Measurements from ENCODE around the gene ZSWIM9.
A peak's percentile ranks its signal among the peaks of the same experiment; 100 is the strongest.

The ZSWIM9 gene

DNA sequence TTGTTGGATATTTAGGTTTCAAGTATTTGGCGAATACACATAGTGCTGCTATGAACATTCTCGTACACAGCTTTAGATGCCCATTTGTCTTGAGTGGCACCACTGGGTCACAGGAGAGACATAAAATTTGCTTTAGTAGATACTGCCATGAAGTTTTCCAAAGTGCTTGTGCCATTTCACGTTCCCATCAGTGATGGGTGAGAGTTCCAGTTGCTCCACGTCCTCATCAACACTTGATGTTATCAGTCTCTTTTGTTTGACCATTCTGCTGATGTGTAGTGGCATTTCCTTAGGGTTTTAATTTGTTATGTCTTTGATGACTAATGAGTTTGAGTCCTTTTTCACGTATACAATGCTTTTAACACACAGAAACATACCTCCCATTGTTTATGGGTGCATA lies 11.0 kb downstream of the ZSWIM9 start:
- Histone ChIP-seq H3K36me3 (ENCODE audit: insufficient read depth, low read length) (peaks cover 18% of the 10 kb centered on the region), H3K9ac (ENCODE audit: insufficient read length) (no peak overlapping the region), H3K4me3 (no peak overlapping the region), H3K9me3 (ENCODE audit: low read depth, low read length) (peaks cover 6% of the 10 kb centered on the region; the same call in 1 of the 2 replicates), H3K27ac (no peak overlapping the region)
- TF ChIP-seq EZH2 (IDR thresholded peaks at IDR 0.05) (no peak), FOXP2 (optimal IDR thresholded peaks at IDR 0.05; ENCODE audit: control extremely low read depth, extremely low read length, insufficient read depth) (no peak), POLR2AphosphoS5 (IDR thresholded peaks at IDR 0.05; ENCODE audit: borderline replicate concordance, low read depth, low read length) (no peak)
- no peak for DNase-seq (ENCODE audit: low read depth, low spot score)

DNA sequence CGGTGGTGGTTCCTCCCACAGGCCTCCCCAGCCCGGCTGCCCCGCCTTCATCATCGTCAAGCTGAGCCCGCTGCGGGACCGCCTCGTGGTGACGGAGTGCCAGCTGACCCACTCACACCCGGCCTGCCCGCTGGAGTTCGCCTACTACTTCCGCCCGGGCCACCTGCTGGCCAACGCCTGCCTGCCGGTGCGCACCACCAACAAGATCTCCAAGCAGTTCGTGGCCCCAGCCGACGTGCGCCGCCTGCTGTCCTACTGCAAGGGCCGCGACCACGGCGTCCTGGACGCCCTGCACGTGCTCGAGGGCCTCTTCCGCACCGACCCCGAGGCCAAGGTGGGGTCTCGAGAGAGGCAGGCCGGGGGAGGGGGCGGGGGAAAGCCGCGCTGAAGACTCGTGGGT lies 12.0 kb downstream of the ZSWIM9 start:
- DNase-seq (ENCODE audit: low read depth, low spot score) = no peak
- Histone ChIP-seq H3K9ac (ENCODE audit: insufficient read length) (no peak overlapping the region), H3K36me3 (ENCODE audit: insufficient read depth, low read length) (peaks cover 18% of the 10 kb centered on the region), H3K9me3 (ENCODE audit: low read depth, low read length) (peaks cover 6% of the 10 kb centered on the region; the same call in 1 of the 2 replicates), H3K27ac (no peak overlapping the region), H3K4me3 (no peak overlapping the region)
- TF ChIP-seq POLR2AphosphoS5 (IDR thresholded peaks at IDR 0.05; ENCODE audit: borderline replicate concordance, low read depth, low read length) (no peak), FOXP2 (optimal IDR thresholded peaks at IDR 0.05; ENCODE audit: control extremely low read depth, extremely low read length, insufficient read depth) (no peak), EZH2 (IDR thresholded peaks at IDR 0.05) (no peak)

DNA sequence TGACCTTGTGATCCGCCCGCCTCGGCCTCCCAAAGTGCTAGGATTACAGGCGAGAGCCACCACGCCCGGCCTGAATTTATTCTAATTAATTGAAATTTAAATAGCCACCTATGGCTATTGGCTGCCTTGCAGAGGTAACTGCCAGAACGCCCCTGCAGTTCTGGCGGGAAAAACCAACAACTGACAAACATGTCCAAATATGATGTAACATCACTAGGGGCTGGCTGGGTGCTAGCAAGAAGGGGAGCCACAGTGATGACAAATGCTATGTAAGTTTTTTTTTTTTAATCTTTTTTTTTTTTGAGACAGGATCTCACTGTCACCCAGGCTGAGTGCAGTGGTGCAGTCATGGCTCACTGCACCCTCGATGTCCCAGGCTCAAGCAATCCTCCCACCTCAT lies 12.9 kb downstream of the ZSWIM9 start:
- H3K27ac ChIP-seq = no peak overlapping the region
- no peak for DNase-seq (ENCODE audit: low read depth, low spot score)

DNA sequence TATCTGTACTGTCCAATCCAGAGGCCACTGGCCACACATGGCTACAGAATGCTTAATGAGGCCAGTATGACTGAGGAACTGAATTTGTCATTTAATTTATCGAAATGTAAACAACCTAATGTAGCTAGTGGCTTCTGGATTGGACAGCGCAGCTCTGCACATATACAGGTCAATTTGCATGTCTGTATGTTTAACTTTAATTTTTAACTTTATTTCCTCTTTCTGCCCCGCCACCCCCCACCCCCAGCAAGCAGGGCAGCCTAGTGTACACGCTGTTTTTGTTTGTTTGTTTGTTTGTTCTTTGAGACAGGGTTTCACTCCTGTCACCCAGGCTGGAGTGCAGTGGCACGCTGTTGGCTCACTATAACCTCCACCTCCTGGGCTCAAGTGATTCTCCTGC lies 15.5 kb downstream of the ZSWIM9 start:
- H3K36me3 ChIP-seq (ENCODE audit: insufficient read depth, low read length) = peaks cover 21% of the 10 kb centered on the region
- no peak for TF ChIP-seq EZH2 (IDR thresholded peaks at IDR 0.05)
- no peak for TF ChIP-seq FOXP2 (optimal IDR thresholded peaks at IDR 0.05; ENCODE audit: control extremely low read depth, extremely low read length, insufficient read depth)
- no peak for TF ChIP-seq POLR2AphosphoS5 (IDR thresholded peaks at IDR 0.05; ENCODE audit: borderline replicate concordance, low read depth, low read length)
- H3K27ac ChIP-seq = no peak overlapping the region
- H3K9ac ChIP-seq (ENCODE audit: insufficient read length) = no peak overlapping the region
- no peak overlapping the region for H3K4me3 ChIP-seq
- peaks cover 6% of the 10 kb centered on the region; the same call in 1 of the 2 replicates for H3K9me3 ChIP-seq (ENCODE audit: low read depth, low read length)
- DNase-seq (ENCODE audit: low read depth, low spot score) = no peak

More for the DNA sequence above, 12.9 kb downstream of the ZSWIM9 start:
- TF ChIP-seq EZH2 (IDR thresholded peaks at IDR 0.05) (no peak), FOXP2 (optimal IDR thresholded peaks at IDR 0.05; ENCODE audit: control extremely low read depth, extremely low read length, insufficient read depth) (no peak)
- Histone ChIP-seq H3K9ac (ENCODE audit: insufficient read length) (no peak overlapping the region), H3K36me3 (ENCODE audit: insufficient read depth, low read length) (peaks cover 18% of the 10 kb centered on the region), H3K9me3 (ENCODE audit: low read depth, low read length) (peaks cover 6% of the 10 kb centered on the region; the same call in 1 of the 2 replicates), H3K4me3 (no peak overlapping the region)

DNA sequence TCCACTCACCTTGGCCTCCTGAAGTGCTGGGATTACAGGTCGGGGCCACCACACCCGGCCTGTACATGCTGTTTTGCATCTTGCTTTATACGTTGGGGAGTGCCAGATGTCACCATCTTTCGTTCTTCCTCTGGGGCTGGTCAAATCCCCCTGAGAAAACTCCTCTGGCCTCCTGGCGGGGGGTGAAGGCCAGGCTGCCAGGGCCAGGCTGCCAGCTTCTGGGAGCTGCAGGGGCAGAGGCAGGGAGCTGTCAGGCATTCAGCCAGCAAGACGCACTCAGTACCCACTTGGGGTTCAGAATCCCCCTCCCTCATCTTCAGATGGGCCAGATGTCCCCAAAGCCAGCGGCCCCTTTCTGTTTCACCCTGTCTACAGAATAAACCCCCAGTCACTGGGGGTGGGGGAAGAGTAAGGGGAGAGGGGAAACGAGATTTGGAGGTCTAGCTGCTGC lies 16.1 kb downstream of the ZSWIM9 start:
- H3K9me3 ChIP-seq (ENCODE audit: low read depth, low read length) = peaks cover 1% of the 10 kb centered on the region; the same call in 1 of the 2 replicates

DNA sequence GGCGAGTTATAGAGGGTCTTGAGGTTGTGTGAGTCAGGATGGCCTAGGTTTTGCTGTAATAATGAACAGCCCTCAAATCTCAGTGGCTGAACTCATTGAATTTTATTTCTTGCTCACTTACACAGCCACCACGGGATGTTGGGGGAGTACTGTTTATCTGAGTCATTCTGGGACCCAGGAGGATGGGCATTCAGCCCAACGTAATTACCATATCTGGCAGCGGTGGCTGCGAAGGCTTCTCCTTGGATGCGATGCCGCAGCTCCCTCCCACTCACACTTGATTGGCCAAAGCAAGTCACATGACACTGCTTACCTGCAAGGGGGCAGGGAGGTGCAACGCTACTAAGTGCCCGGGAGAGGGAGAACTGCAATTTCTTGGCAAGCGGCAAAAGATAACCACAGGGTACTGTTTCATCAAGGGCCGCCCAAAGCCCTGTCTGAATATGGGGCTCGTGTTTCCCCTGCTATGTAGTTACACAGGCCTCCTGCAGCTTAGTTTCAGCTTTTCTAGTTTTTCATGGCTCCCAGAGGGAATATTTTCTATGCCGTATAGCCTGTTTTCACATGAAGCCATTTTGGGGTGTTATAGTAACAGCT lies 19.9 kb downstream of the ZSWIM9 start:
- DNase-seq (ENCODE audit: low read depth, low spot score) = no peak
- H3K9ac ChIP-seq (ENCODE audit: insufficient read length) = no peak overlapping the region
- TF ChIP-seq EZH2 (IDR thresholded peaks at IDR 0.05) (no peak), FOXP2 (optimal IDR thresholded peaks at IDR 0.05; ENCODE audit: control extremely low read depth, extremely low read length, insufficient read depth) (no peak), POLR2AphosphoS5 (IDR thresholded peaks at IDR 0.05; ENCODE audit: borderline replicate concordance, low read depth, low read length) (0 out of 2 replicates have a peak, but pooled peaks have one; percentile 13)
- H3K27ac ChIP-seq = peak overlapping the region; percentile 7; the same call in 1 of the 2 replicates
- H3K4me3 ChIP-seq = no peak overlapping the region
- no peaks in the 10 kb centered on the region for H3K9me3 ChIP-seq (ENCODE audit: low read depth, low read length)
- H3K36me3 ChIP-seq (ENCODE audit: insufficient read depth, low read length) = peaks cover 6% of the 10 kb centered on the region; the same call in 1 of the 2 replicates

More for the DNA sequence above, 16.1 kb downstream of the ZSWIM9 start:
- no peak overlapping the region for H3K4me3 ChIP-seq
- no peak for DNase-seq (ENCODE audit: low read depth, low spot score)
- H3K36me3 ChIP-seq (ENCODE audit: insufficient read depth, low read length) = peaks cover 15% of the 10 kb centered on the region
- no peak overlapping the region for H3K9ac ChIP-seq (ENCODE audit: insufficient read length)
- TF ChIP-seq FOXP2 (optimal IDR thresholded peaks at IDR 0.05; ENCODE audit: control extremely low read depth, extremely low read length, insufficient read depth) = no peak
- TF ChIP-seq EZH2 (IDR thresholded peaks at IDR 0.05) = no peak
- no peak for TF ChIP-seq POLR2AphosphoS5 (IDR thresholded peaks at IDR 0.05; ENCODE audit: borderline replicate concordance, low read depth, low read length)
- H3K27ac ChIP-seq = no peak overlapping the region

DNA sequence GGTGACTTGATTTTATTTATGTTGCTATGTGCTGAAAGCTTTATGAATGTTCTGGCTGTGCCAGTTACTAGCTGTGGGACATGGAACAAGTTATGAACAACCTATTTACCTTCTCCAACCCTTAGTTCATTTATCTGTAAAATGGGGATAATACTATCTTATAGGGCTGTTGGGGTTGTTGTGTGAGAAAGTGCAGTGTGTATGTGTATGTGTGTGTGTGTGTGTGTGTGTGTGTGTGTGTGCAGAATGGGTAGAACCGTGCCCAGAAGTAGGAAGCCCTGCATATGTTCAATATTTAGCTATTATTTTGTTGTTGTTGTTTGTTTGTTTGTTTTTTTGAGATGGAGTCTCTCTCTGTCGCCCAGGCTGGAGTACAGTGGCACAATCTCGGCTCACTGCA lies 20.4 kb downstream of the ZSWIM9 start:
- TF ChIP-seq POLR2AphosphoS5 (IDR thresholded peaks at IDR 0.05; ENCODE audit: borderline replicate concordance, low read depth, low read length) (no peak), FOXP2 (optimal IDR thresholded peaks at IDR 0.05; ENCODE audit: control extremely low read depth, extremely low read length, insufficient read depth) (no peak), EZH2 (IDR thresholded peaks at IDR 0.05) (no peak)
- DNase-seq (ENCODE audit: low read depth, low spot score) = no peak
- H3K27ac ChIP-seq = peak overlapping the region; percentile 7; the same call in 1 of the 2 replicates

DNA sequence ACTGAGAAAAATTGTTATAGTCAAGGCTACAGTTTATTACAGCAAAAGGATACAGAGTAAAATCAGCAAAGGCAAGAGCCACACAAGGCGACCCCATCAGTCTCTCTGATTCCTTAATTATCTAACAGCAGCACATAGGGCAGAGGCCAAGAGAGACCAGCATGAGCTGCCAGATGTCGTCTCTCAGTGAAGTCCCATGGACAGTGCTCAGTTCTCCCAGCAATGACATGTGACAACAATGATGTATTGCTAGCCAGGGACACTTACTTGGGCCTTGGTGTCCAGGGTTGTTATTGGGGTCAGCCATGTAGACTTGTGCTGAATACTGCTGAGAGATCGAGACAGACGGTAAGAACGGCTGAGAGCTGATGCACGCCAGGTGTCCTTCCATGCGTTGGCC lies 22.3 kb downstream of the ZSWIM9 start:
- no peak for TF ChIP-seq FOXP2 (optimal IDR thresholded peaks at IDR 0.05; ENCODE audit: control extremely low read depth, extremely low read length, insufficient read depth)
- TF ChIP-seq EZH2 (IDR thresholded peaks at IDR 0.05) = no peak
- no peak for TF ChIP-seq POLR2AphosphoS5 (IDR thresholded peaks at IDR 0.05; ENCODE audit: borderline replicate concordance, low read depth, low read length)
- H3K4me3 ChIP-seq = no peak overlapping the region

More for the DNA sequence above, 20.4 kb downstream of the ZSWIM9 start:
- no peak overlapping the region for H3K4me3 ChIP-seq
- H3K9me3 ChIP-seq (ENCODE audit: low read depth, low read length) = no peaks in the 10 kb centered on the region
- no peak overlapping the region for H3K9ac ChIP-seq (ENCODE audit: insufficient read length)
- H3K36me3 ChIP-seq (ENCODE audit: insufficient read depth, low read length) = peaks cover 6% of the 10 kb centered on the region; the same call in 1 of the 2 replicates

More for the DNA sequence above, 22.3 kb downstream of the ZSWIM9 start:
- DNase-seq (ENCODE audit: low read depth, low spot score) = no peak
- Histone ChIP-seq H3K27ac (no peak overlapping the region), H3K9me3 (ENCODE audit: low read depth, low read length) (no peaks in the 10 kb centered on the region), H3K36me3 (ENCODE audit: insufficient read depth, low read length) (peaks cover 6% of the 10 kb centered on the region; the same call in 1 of the 2 replicates), H3K9ac (ENCODE audit: insufficient read length) (no peak overlapping the region)
